Sciatic nerve (tissue), 2 donors: ENCODE measurements around the gene PET100. TPM values are rescaled to one million over a fixed set of nuclear protein-coding genes. Genes with fewer than 3 reads are reported as not detected.
A peak's percentile ranks its signal among the peaks of the same experiment; 100 is the strongest.

Source experiments
- ATAC-seq: fragments of 200-7000 bp; cut with Tn5 transposase; one replicate; pipeline ENCODE4 v1.9.1; 2020; ENCODE audit warnings: mild to moderate bottlenecking, moderate library complexity
- DNase-seq: peaks from one replicate; pipeline ENCODE4 v3.0.0-alpha.2; 2020; ENCODE audit warnings: low spot score
- intact Hi-C: fragments of 100-400 bp; cut with DNase I; formaldehyde crosslinking; loops from one replicate; pipeline ENCODE4 v1.14.2; 2022
- total RNA-seq: library from RNA; stranded (reverse); fragmentation: NEBNext Ultra II Directional; extraction: Animal tissue kit (Norgen Biotek cat#: 25700); gene quantifications from one replicate; pipeline ENCODE4 v1.2.1, GENCODE V29; 2021
- donor health status: DM: no; HTN: no; CAD: no.
- donor health status: DM: no; HTN: no; CAD: no.

The PET100 gene
- 95.1 TPM for total RNA-seq

GRCh38 chr19:7629347-7630054 is at the start of gene PET100, which contains the start of gene XAB2:
Gene PET100, plus strand, starts transcription at chr19:7629793. Its CDS starts 41 bp downstream, at chr19:7629834.
Gene XAB2, minus strand, starts transcription at chr19:7629545. Its CDS starts 18 bp downstream, at chr19:7629527.
- intact Hi-C loops = no loop called here
- DNase-seq (peak; percentile 97), ATAC-seq (peak; percentile 99)

GRCh38 chr19:7582446-7582845 is 47.1 kb upstream of the PET100 start:
- ATAC-seq = no peak
- intact Hi-C loops = no loop called here
- DNase-seq = no peak

DNA sequence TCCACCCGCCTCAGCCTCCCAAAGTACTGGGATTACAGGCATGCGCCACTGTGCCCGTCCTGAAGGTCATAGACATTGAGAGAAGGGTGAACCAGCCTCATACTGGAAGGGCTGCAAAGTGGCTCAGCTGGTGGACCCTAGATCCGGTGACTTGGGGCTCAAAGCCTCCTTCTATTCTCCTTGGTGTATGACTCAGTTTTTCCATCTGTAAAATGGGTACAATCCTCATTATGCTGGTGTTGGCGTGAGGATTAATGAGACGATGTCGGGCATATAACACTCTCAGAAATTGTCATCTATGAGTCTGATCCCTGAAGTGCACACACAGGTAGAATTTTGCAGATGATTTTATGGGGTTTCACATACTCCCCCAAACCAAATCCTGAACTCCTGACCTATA is 39.8 kb upstream of the PET100 start:
- intact Hi-C loops = no loop called here
- ATAC-seq = no peak

GRCh38 chr19:7590256-7590655 is 39.3 kb upstream of the PET100 start:
- intact Hi-C loops = no loop called here
- DNase-seq (no peak), ATAC-seq (no peak)

More for the DNA sequence above, 39.8 kb upstream of the PET100 start:
- DNase-seq = no peak

GRCh38 chr19:7595466-7596133 is 34.0 kb upstream of the PET100 start, which contains the start of gene CAMSAP3:
Gene CAMSAP3, plus strand, starts transcription at chr19:7595863. Its CDS starts 140 bp downstream, at chr19:7596003.
- intact Hi-C loops = no loop called here
- ATAC-seq (no peak), DNase-seq (no peak)

DNA sequence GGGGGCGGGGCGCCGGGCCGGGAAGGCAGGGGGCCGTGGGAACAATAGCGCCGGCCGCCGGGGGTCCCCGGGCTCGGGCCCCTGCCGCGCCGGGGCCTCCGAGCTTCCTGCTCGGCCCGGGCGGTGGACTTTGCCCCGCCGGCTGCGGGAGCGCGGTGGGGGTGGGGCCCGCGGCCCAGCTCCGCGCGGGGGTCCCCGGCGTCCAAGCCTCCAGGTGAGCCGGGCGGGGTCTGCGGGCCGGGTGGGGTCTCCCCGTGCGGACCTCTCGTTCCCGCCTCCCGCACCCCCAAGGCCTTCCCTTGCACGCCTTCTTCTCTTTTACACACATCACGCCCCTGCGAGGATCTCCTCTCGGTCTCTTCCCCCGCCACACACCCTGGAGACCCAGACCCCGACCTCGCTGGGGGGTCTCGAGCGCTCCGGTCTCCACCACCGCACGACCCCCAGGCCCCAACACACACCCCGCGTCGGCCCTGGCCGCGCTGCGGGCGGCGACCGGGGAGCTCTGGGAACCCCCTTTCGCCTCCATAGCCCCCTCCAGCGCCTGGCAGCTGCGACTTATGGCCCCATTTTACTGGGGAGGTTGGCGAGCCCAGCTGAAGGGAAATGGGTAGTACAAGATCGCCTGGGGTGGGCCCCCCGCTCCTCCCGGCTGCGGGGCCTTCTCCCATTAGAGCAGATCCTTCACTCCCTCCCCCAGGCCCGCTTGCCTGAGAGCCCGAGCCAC is 33.2 kb upstream of the PET100 start:
- ATAC-seq = no peak
- intact Hi-C loops = no loop called here

DNA sequence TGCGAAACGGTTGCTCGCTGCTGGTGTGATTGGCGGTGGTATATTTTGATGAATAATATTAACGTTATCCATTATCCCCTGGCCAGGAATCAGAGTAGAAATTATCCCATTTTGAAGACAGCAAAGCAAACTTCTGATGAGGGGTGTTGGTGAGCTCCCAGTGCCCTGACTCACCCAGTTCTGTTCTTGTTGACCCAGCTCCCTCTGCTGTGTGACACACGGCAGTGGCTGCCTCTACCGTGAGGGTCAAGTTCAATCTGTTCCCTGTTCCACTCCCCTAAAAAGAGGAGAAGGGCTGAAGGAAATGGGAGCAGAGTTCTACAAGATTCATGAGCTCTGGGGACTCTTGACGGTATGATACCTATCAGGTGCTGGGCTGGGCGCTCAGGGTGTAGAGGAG is 31.9 kb upstream of the PET100 start:
- ATAC-seq = no peak
- intact Hi-C loops = no loop called here
- no peak for DNase-seq

More for the DNA sequence above, 33.2 kb upstream of the PET100 start:
- no peak for DNase-seq

- intact Hi-C loops = no loop called here
- no peak for DNase-seq
These were observed 31.4 kb upstream of the PET100 start for GRCh38 chr19:7598180-7598579.

GRCh38 chr19:7600721-7601120 is 28.9 kb upstream of the PET100 start:
- intact Hi-C loops = no loop called here

More at GRCh38 chr19:7598180-7598579, 31.4 kb upstream of the PET100 start:
- no peak for ATAC-seq

DNA sequence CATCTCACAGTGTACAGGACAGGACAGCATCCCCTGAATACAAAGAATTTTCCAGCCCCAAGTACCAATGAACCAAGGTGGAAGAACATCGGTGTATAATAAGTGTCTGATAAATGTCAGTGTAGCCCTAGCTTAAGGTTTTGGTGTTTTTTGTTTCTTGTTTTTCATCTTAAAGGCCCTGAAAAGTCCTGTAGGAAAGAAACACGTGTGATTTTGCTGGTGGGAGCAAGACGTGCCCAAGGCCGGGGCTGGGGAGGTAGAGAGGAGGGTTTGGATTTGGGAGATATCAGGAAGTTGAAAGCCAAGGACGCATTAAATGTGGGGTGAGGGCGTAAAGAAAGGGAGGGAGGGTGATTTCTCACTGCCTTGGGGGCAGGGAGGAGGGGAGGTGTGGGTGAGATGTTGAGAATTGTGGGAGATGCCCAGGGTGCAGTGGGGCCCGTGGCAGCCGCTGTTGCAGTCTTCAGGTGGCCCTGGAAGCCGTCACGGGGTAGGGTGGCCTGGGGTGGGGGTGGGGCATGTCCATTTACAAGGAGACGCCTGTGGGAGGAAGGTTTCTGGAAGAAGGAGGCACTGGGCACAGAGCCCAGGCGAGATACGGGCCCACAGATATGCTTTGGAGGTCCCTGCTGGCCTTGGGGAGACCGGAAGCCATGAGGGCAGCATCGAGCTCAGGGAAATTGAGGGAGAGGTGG is 27.2 kb upstream of the PET100 start:
- ATAC-seq (no peak), DNase-seq (no peak)
- intact Hi-C loops = no loop called here

More at GRCh38 chr19:7600721-7601120, 28.9 kb upstream of the PET100 start:
- no peak for ATAC-seq
- DNase-seq = no peak

DNA sequence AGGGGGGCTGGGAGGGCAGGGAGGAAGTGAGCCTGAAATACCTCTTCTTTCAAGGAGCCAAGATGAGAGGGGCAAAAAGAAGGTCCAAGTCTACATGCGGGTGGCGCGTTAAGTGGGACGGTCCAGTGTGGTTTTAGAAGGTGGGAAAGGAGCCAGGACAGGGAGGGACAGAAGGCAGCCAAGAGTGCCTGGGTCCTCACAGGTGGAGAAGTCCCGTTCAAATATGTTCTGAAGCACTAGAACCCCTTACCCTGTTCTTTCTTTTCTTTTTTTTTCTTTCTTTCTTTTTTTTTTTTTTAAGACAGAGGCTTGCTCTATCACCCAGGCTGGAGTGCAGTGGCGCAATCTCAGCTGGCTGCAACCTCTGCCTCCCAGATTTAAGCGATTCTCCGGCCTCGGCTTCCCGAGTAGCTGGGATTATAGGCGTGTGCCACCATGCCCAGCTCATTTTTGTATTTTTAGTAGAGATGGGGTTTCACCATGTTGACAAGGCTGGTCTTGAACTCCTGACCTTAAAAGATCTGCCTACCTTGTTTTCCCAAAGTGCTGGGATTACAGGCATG is 26.6 kb upstream of the PET100 start:
- intact Hi-C loops = no loop called here
- DNase-seq (no peak), ATAC-seq (no peak)

GRCh38 chr19:7603919-7604318 is 25.7 kb upstream of the PET100 start:
- ATAC-seq = no peak
- intact Hi-C loops = no loop called here

GRCh38 chr19:7605490-7606222 is 23.9 kb upstream of the PET100 start:
- no peak for ATAC-seq
- intact Hi-C loops = no loop called here
- DNase-seq = no peak

More at GRCh38 chr19:7603919-7604318, 25.7 kb upstream of the PET100 start:
- no peak for DNase-seq

DNA sequence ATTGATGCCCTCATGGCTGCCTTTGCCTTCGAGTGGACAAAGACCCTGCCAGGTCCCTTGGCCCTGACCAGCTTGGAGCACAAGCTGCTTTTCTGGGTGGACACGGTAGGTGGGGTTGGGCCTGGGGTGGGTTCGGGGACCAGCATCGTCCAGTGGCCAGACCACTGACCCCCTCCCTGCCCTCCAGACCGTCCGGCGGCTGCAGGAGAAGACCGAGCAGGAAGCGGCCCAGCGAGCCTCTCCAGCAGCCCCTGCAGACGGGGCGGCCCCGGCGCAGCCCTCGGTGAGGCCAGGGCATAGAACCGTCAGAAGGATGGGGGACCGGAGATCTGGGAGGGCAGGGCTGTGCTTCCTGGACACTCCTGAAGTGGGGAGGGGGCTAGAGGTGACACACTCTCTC is 23.3 kb upstream of the PET100 start:
- DNase-seq (no peak), ATAC-seq (no peak)
- intact Hi-C loops = no loop called here

GRCh38 chr19:7607212-7607873 is 22.2 kb upstream of the PET100 start:
- ATAC-seq (no peak), DNase-seq (no peak)
- intact Hi-C loops = no loop called here

GRCh38 chr19:7607874-7608560 is 21.6 kb upstream of the PET100 start:
- intact Hi-C loops = no loop called here
- DNase-seq (no peak), ATAC-seq (no peak)
